ENCODE data around the gene EXOC3L2. TPM values are rescaled to one million over a fixed set of nuclear protein-coding genes. Genes with fewer than 3 reads are reported as not detected.

Gene EXOC3L2
- total RNA-seq, 2 experiments from 2014 or later, result not detected

DNA sequence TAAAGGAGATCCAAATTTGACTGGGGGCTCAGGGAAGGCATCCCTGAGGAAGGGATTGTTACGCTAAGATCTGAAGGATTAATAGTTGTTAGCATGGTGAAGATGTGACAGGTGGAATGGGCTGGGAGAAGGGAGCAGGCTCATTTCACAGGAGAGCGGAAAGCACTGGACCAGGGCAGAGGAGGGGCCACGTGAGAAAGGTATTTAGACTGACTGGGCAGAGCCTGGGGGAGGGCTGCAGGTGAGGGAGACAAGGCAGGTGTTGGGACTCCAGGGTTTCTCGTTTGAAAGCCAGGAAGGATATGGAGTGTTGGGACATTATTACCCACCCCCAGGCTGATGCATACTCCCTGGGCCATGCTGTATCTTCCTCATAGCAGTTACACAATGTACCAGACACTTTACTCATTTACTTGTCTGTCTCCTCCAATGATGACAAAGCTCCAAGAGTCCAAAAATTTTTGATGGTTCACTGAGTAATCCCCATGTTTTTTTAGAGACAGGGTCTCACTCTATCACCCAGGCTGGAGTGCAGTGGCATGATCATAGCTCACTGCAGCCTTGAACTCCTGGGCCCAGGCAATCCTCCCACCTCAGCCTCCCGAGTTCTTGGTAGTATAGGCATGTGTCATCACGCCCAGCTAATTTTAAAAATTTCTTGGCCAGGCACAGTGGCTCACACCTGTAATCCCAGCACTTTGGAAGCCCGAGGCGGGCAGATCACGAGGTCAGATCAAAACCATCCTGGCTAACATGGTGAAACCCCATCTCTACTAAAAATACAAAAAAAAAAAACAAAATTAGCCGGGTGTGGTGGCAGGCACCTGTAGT, 69.5 kb downstream of the EXOC3L2 start:
- TF ChIP-seq, protein P1, sequence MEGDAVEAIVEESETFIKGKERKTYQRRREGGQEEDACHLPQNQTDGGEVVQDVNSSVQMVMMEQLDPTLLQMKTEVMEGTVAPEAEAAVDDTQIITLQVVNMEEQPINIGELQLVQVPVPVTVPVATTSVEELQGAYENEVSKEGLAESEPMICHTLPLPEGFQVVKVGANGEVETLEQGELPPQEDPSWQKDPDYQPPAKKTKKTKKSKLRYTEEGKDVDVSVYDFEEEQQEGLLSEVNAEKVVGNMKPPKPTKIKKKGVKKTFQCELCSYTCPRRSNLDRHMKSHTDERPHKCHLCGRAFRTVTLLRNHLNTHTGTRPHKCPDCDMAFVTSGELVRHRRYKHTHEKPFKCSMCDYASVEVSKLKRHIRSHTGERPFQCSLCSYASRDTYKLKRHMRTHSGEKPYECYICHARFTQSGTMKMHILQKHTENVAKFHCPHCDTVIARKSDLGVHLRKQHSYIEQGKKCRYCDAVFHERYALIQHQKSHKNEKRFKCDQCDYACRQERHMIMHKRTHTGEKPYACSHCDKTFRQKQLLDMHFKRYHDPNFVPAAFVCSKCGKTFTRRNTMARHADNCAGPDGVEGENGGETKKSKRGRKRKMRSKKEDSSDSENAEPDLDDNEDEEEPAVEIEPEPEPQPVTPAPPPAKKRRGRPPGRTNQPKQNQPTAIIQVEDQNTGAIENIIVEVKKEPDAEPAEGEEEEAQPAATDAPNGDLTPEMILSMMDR (IDR thresholded peaks at IDR 0.05), result no peak
- no peak for DNase-seq
- intact Hi-C loops (cut with micrococcal nuclease), result no loop called here
- CTCF ChIA-PET, result interaction anchor here (0.9 to 1.0 kb wide), 2 partner anchors 11 to 23 kb away, joined by 3 read pairs; no protein-coding TSS in a partner anchor
- H3K27me3 Mint-ChIP-seq, result no peaks in the 10 kb centered on the region
- H3K9me3 Mint-ChIP-seq, result no peaks in the 10 kb centered on the region
- POLR2A ChIA-PET, result no interaction called here
- H3K4me3 Mint-ChIP-seq, result no peak overlapping the region
- H3K36me3 Mint-ChIP-seq (ENCODE audit: low read depth), result no peaks in the 10 kb centered on the region
- peaks cover 39% of the 10 kb centered on the region for H3K4me1 Mint-ChIP-seq (ENCODE audit: low read depth)
- ATAC-seq, result no peak
- H3K27ac Mint-ChIP-seq, result no peak overlapping the region

DNA sequence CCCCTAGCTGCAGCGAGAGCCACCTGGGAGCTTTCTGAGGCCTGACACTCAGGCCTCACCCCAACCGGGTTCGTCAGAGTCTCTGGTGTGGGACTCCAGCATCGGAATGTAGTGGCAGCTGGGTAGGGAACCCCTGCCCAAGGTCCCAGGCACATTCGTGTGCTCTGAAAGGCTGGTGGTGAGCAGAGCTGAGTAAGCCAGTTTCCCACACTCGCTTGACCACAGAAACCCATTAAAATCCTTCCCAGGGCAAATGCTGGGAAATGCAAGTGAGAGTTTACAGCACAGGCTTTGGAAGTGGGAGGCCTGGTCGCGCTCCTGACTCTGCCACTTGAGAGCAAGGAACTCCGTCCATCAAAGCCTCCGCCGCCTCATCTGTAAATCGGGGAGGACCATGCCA, 71.4 kb downstream of the EXOC3L2 start:
- POLR2A ChIA-PET, result no interaction called here
- Mint-ChIP-seq H3K4me1 (ENCODE audit: low read depth) (peaks cover 37% of the 10 kb centered on the region), H3K9me3 (no peaks in the 10 kb centered on the region), H3K36me3 (ENCODE audit: low read depth) (no peaks in the 10 kb centered on the region), H3K27ac (peak overlapping the region; percentile 52), H3K27me3 (no peaks in the 10 kb centered on the region), H3K4me3 (no peak overlapping the region)
- intact Hi-C loops (cut with micrococcal nuclease), result no loop called here
- ATAC-seq, result no peak
- TF ChIP-seq, protein P1 (IDR thresholded peaks at IDR 0.05), result no peak
- no peak for DNase-seq
- CTCF ChIA-PET, result interaction anchor here (0.6 to 2.1 kb wide), 3 partner anchors 9 to 305 kb away, joined by 3 to 6 read pairs (median 3); no protein-coding TSS in a partner anchor

DNA sequence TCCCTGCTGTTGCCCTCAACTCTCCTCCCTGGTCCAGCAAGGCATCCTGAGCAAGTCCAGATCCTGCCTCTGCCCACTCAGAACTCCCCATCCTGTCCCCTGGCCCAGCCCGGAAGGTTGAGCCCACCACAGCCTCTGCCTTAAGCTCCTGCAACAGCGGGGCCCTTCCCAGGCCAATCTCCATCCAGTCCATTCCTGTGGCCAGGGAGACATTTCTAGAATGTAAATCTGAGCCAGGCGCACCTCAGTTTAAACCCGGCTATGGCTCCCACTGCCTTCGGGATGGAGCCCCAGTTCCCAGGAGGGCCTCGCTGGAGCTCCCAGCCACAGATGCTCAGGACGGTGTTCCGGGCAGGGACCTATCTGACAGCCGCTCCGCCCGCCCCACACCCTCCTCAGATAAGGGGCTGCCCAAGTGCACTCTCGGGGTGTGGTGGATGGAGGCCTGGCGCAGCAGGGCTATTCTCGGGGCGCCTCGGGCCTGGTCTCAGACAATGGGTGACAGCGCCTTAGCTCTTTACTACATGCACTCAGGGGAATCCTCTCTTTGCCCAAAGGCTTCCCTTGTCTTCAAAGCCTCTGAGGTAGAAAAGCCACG, 72.5 kb downstream of the EXOC3L2 start:
- no peaks in the 10 kb centered on the region for H3K9me3 Mint-ChIP-seq
- POLR2A ChIA-PET, result interaction anchor here (0.7 kb wide), 1 partner anchor 70 kb away, joined by 5 read pairs; no protein-coding TSS in a partner anchor
- intact Hi-C loops (cut with micrococcal nuclease), result no loop called here
- peak overlapping the region; percentile 90 for H3K27ac Mint-ChIP-seq
- CTCF ChIA-PET, result interaction anchor here (2.1 kb wide), 1 partner anchor 14 kb away, joined by 6 read pairs; no protein-coding TSS in a partner anchor
- TF ChIP-seq, protein P1 (IDR thresholded peaks at IDR 0.05), result no peak
- ATAC-seq (no peak), DNase-seq (no peak)
- no peak overlapping the region for H3K4me3 Mint-ChIP-seq
- no peaks in the 10 kb centered on the region for H3K36me3 Mint-ChIP-seq (ENCODE audit: low read depth)
- peaks cover 37% of the 10 kb centered on the region for H3K4me1 Mint-ChIP-seq (ENCODE audit: low read depth)
- no peaks in the 10 kb centered on the region for H3K27me3 Mint-ChIP-seq

DNA sequence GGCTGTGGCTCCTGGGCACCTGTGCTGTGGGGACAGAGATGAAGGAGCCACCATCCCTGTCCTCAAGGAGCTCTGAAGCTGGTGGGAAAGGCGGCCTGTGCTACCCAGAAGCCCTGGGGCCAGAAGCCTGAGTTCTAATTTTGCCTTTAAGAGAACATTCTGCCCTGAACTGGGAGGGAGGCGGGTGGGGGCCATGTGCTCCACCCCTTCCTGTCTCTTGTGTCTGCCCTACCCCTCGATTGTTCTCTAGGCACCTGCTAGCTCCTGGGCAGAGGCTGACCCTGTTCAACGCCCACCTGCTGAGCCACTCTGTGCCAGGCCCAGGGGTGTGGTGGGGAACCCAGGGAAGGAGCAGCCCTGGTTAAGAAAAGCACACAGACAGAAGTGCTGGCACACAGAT, 73.0 kb downstream of the EXOC3L2 start:
- POLR2A ChIA-PET, result interaction anchor here (0.7 to 1.0 kb wide), 2 partner anchors 70 to 94 kb away, joined by 3 to 5 read pairs; partner anchors contain the start of gene GEMIN7
- H3K4me3 Mint-ChIP-seq, result no peak overlapping the region

More for the DNA sequence above, 73.0 kb downstream of the EXOC3L2 start:
- DNase-seq (peak; percentile 42), ATAC-seq (peak; percentile 24)
- Mint-ChIP-seq H3K4me1 (ENCODE audit: low read depth) (peaks cover 34% of the 10 kb centered on the region), H3K36me3 (ENCODE audit: low read depth) (no peaks in the 10 kb centered on the region), H3K27me3 (no peaks in the 10 kb centered on the region), H3K27ac (peak overlapping the region; percentile 90), H3K9me3 (no peaks in the 10 kb centered on the region)
- TF ChIP-seq, protein P1 (IDR thresholded peaks at IDR 0.05), result no peak
- intact Hi-C loops (cut with micrococcal nuclease), result no loop called here
- CTCF ChIA-PET, result interaction anchor here (0.8 to 2.1 kb wide), 2 partner anchors 15 to 112 kb away, joined by 3 to 6 read pairs; no protein-coding TSS in a partner anchor
